NK-92 treated with Interleukin-12 subunit alpha and Interleukin-12 subunit beta, amount 100 ng/mL, for 24 hours (cell line): Measurements from ENCODE around the gene CD79A.

Source experiments
- DNase-seq: peaks from one replicate; lab custom pipeline; 2025; lab: John Stamatoyannopoulos, UW

CD79A gene

GRCh38 chr19:41918653-41919244 is 41.7 kb downstream of the CD79A start:
- DNase-seq, result no peak

- no peak for DNase-seq
Observed at GRCh38 chr19:41919948-41920712, 43.1 kb downstream of the CD79A start.

- DNase-seq, result no peak
Observed at GRCh38 chr19:41920882-41921576, 44.0 kb downstream of the CD79A start.

- DNase-seq, result no peak
Observed at GRCh38 chr19:41921577-41922576, 44.8 kb downstream of the CD79A start.

GRCh38 chr19:41922585-41922984 is 45.5 kb downstream of the CD79A start:
- DNase-seq, result no peak

GRCh38 chr19:41923045-41923788 is 46.1 kb downstream of the CD79A start:
- DNase-seq, result no peak

- no peak for DNase-seq
Observed at GRCh38 chr19:41924151-41925145, 47.4 kb downstream of the CD79A start.

- no peak for DNase-seq
Observed at GRCh38 chr19:41925208-41926003, 48.3 kb downstream of the CD79A start.

GRCh38 chr19:41926028-41926762 is 49.1 kb downstream of the CD79A start:
- no peak for DNase-seq

GRCh38 chr19:41926763-41927496 is 49.9 kb downstream of the CD79A start:
- DNase-seq, result no peak

- no peak for DNase-seq
Observed at GRCh38 chr19:41927497-41928192, 50.6 kb downstream of the CD79A start.

GRCh38 chr19:41928221-41928683 is 51.2 kb downstream of the CD79A start, which contains the start of gene ERFL:
TSS of gene ERFL (minus strand) at chr19:41928449. CDS start at chr19:41912919, 15,530 bp downstream.
- DNase-seq, result no peak

- no peak for DNase-seq
Observed at GRCh38 chr19:41928754-41929535, 51.9 kb downstream of the CD79A start.

- no peak for DNase-seq
Observed at GRCh38 chr19:41929536-41930071, 52.5 kb downstream of the CD79A start.

GRCh38 chr19:41930322-41930722 is 53.2 kb downstream of the CD79A start:
- DNase-seq, result no peak
